GM19238 (cell line): ENCODE data around the gene SCAMP3.
A peak's percentile ranks its signal among the peaks of the same experiment; 100 is the strongest.
"Not testable (repeated sequence)": the region's sequence is repeated elsewhere in the genome, so short reads cannot be mapped to it uniquely, and the experiment has no call there.

Experiments
- DNase-seq: peaks from one replicate; pipeline ENCODE4 v3.0.0; 2011; ENCODE audit warnings: low spot score; ENCODE audit not compliant: insufficient read length

Gene SCAMP3

DNA sequence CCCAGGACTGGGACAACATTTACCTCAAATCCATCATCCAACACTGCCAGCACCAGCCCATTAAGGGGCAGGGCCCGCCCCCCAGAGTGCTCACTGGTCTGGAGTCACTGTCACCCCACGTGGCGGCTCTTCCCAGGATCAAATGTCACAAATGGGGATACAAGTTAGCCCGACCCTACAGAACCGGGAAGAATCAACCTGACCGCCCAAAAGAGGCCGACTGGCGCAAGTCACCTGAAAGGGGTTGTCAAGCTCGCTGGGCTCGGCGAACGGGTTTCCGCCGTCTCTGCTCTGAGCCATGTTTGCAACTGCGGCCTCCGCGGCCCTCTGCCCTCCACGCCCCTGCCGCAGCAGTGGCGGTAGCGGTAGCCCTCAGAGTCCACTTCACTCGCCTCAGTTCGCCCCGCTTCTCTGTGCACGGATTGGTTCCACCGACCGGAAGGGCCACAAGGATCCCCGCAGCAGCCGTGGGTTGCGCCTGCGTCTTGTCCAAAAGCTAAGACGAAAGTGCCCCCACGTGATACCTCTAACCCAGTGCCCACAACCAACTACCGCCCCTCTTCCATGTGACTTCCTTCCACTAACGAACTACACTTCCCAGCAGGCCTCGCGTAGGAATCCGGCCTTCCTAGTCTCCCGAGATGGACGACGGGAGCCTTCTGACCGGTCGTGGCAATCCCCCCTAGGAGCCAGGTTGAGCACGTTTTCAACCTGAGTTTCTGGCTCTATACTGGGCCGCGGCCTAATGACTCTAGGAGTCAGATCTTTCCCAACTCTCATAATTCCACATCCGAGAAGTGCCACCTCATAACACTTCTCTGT lies at the start of gene SCAMP3:
Gene SCAMP3 (minus strand): TSS at position 509 of the 822 bp plus-strand sequence. CDS start 209 bp downstream, at position 300.
- peak; percentile 99 for DNase-seq

DNA sequence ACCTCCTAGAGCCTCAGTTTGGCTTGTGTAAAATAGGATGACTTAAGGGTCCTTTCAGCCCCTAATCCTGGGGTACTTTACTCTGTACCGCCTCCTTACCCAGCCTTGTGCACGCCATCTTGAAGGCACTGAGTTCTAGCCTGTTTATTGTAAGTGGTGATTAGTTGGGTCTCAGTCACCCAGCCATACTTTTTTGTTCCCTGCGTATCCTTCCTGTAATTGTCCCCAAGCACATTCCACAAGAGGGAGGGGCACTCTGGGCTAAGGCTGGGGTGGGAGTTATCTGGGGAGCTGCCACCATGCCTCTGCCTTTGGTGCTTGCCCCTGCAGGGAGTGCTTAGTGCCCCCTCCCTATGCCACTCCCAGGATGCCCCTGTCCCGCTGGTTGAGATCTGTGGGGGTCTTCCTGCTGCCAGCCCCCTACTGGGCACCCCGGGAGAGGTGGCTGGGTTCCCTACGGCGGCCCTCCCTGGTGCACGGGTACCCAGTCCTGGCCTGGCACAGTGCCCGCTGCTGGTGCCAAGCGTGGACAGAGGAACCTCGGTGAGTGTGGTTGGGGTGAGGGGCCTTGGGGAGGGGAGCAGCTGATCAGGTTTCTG lies 47.4 kb upstream of the SCAMP3 start:
- no peak for DNase-seq

- DNase-seq = peak; percentile 93
Measured at GRCh38 chr1:155308493-155309422, 46.6 kb upstream of the SCAMP3 start, which contains the start of gene FDPS. TSS of gene FDPS (plus strand) at chr1:155308866. CDS start at chr1:155309790, 924 bp downstream.

DNA sequence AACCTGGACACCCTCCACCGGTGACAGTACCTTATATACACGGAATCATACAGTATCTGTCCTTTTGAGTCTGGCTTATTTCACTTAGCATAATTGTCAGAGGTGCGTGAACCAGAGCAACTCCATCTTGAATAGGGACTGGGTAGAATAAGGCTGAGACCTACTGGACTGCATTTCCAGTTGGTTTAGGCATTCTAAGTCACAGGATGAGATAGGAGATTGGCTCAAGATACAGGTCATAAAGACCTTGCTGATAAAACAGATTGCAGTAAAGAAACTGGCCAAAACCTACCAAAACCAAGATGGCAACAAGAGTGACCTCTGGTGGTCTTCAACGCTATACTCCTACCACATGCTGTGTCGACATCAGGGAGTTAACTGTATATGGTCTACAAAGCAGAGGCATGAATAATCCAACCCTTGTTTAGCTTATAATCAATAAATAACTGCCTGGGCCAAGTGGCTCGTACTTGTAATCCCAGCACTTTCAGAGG lies 45.1 kb upstream of the SCAMP3 start:
- DNase-seq = no peak

DNA sequence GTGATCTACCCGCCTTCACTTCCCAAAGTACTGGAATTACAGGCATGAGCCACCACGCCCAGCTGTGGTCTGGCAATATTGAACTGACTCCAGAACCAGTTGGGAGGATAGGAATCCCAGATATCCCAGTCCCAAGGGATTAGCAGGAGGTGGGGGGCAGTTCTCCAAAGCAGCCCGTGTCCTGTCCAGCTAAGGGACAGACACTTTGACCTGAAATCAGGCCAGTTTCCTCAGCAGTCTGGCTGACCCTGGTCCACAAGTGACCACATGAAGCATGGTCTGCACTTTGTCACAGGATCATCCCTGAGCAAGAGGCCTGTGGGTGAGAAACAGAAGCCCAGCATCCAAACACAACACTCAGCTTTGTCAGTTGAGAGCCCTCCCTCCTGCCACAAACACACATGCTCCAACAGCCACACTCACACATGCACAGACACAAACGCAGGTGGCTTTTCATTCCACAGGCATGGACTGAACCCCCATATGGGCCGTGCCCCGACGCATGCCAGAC lies 43.8 kb upstream of the SCAMP3 start:
- no peak for DNase-seq

GRCh38 chr1:155304558-155305063 lies 42.5 kb upstream of the SCAMP3 start:
- DNase-seq = peak; percentile 60

DNA sequence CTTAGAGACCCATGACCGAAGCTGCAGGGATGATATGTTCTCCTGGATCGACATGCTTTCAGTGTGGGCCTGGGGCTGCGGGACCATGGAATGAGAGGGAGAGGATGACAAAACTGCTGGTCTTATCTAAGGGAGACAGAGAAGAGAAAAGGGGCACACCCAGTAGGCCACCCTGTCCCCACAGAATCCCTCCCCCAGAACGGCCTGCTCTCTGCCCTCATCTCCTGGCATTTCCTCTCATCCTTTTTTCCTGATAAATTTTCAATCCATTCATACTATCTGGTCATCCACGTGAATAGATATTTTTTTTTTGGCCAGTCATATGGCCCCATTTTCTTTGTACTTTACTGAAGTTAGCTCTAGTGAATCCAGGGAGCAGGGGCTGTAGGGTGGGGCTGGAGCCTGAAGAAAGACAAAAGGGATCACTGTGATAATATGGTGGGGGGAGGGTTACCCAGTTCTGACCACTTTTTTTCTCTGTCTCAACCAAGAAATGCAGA lies 39.2 kb upstream of the SCAMP3 start, which contains the start of gene PKLR:
Gene PKLR (minus strand): TSS at position 97 of the 500 bp plus-strand sequence. CDS start 43 bp downstream, at position 54.
- no peak for DNase-seq

GRCh38 chr1:155300553-155301329 lies 38.6 kb upstream of the SCAMP3 start:
- no peak for DNase-seq

GRCh38 chr1:155300024-155300423 lies 37.9 kb upstream of the SCAMP3 start:
- DNase-seq = no peak

DNA sequence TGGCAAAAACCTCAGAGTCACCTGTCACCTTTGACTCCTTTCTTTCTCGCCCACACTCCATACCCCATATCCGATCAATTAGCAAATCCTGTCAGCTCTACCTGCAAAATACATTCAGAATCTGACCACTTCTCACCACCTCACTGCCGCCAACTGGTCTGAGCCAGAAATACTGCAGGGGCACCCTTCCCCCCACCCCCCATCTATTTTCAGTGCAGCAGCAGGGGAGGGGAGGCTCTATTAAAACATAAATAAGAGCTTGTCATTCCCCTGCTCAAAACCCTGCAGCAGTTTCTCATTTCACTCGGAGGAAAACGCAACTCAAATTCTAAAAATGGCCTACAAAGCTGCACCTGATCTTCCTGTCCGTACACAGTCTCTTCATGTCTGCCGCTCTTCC lies 35.2 kb upstream of the SCAMP3 start:
- DNase-seq = no peak

- DNase-seq = no peak
Measured at GRCh38 chr1:155296661-155297060, 34.5 kb upstream of the SCAMP3 start.

GRCh38 chr1:155295942-155296267 lies 33.7 kb upstream of the SCAMP3 start:
- no peak for DNase-seq

DNA sequence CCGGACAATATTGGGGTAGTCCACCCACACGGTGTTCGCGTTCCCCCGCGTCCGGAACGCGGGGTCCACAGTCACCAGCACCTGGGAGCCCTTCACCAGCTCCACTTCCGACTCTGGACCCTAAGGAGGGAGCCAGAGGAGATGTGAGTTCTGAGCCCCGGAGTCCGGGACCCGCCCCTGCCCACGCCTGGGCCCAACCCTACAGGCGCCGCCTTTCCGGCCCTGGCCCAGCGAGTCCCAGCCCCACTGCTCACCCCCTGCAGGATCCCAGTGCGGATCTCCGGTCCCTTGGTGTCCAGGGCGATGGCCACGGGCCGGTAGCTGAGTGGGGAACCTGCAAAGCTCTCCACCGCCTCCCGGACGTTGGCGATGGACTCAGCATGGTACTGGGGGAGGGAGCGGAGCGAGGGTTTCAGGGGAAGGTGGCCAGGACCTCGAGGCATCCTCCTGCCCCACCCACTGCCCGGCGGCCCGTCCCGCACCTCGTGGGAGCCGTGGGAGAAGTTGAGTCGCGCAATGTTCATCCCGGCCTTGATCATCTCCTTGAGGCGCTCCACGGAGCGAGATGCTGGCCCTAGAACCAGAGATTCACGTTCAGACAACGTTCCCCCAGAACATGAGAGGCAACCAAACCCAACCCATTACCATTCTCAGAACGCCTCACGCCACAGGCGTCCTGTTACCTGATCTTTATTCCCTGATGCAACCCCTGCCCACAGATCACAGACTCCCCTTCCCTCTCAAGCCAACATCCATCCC lies 33.2 kb upstream of the SCAMP3 start:
- no peak for DNase-seq

- no peak for DNase-seq
Measured at GRCh38 chr1:155294520-155295182, 32.5 kb upstream of the SCAMP3 start.

DNA sequence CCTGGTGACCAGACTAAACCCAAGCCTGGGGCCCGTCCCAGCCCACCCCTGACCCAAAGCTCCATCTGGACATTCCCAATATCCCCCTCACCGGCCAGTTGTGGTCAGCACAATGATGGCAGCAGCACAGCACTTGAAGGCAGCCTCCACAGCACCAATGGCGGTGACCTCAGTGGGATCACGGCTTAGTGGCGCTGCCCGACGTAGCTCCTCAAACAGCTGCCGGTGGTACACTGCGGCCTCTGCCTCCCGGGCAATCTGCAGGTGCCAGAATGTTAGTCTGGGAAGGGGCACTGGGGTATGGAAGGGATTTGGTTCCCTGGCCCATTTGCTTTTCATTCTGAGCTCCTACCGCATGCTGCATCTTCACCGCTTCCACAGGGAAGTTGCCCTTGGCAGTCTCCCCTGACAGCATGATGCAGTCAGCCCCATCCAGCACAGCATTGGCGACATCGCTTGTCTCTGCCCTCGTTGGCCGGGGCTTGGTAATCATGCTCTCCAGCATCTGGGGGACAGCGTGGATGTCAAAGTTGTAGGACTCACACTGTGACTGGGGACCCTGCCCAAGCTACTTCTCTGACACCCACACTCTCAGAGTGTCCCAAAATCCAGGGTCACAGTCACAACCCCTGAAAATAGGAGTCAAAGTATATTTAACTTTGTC lies 31.1 kb upstream of the SCAMP3 start:
- no peak for DNase-seq

- DNase-seq = not testable (repeated sequence)
Measured at GRCh38 chr1:155291006-155291405, 28.8 kb upstream of the SCAMP3 start.

GRCh38 chr1:155287987-155288543 lies 25.9 kb upstream of the SCAMP3 start:
- no peak for DNase-seq

GRCh38 chr1:155286544-155286943 lies 24.4 kb upstream of the SCAMP3 start:
- no peak for DNase-seq
